GM19463 (cell line): ENCODE measurements around the gene C16orf54.
"Not testable (repeated sequence)": the region's sequence is repeated elsewhere in the genome, so short reads cannot be mapped to it uniquely, and the experiment has no call there.

Experiments used
- ATAC-seq: cut with Tn5 transposase; IDR thresholded peaks from one replicate; pipeline ENCODE4 v1.9.1; 2021; ENCODE audit warnings: mild to moderate bottlenecking, moderate library complexity; ENCODE audit not compliant: unreplicated experiment

Gene C16orf54

GRCh38 chr16:29743475-29743826 lies 2.3 kb downstream of the C16orf54 start:
- ATAC-seq = no peak

GRCh38 chr16:29742683-29743275 lies 3.0 kb downstream of the C16orf54 start:
- ATAC-seq = no peak

- not testable (repeated sequence) for ATAC-seq
Observed at GRCh38 chr16:29740630-29741015, 5.2 kb downstream of the C16orf54 start.

- ATAC-seq = not testable (repeated sequence)
Observed at GRCh38 chr16:29739927-29740629, 5.7 kb downstream of the C16orf54 start.

- ATAC-seq = no peak
Observed at GRCh38 chr16:29738514-29738913, 7.3 kb downstream of the C16orf54 start.

GRCh38 chr16:29737713-29738112 lies 8.1 kb downstream of the C16orf54 start:
- no peak for ATAC-seq

GRCh38 chr16:29736764-29737163 lies 9.0 kb downstream of the C16orf54 start:
- no peak for ATAC-seq

GRCh38 chr16:29736112-29736511 lies 9.7 kb downstream of the C16orf54 start:
- no peak for ATAC-seq

- no peak for ATAC-seq
Observed at GRCh38 chr16:29734786-29735185, 11.0 kb downstream of the C16orf54 start.

GRCh38 chr16:29731768-29732601 lies 13.8 kb downstream of the C16orf54 start:
- ATAC-seq = not testable (repeated sequence)

- ATAC-seq = no peak
Observed at GRCh38 chr16:29730649-29731048, 15.1 kb downstream of the C16orf54 start.

- ATAC-seq = no peak
Observed at GRCh38 chr16:29729116-29729521, 16.7 kb downstream of the C16orf54 start.

GRCh38 chr16:29727452-29727851 lies 18.3 kb downstream of the C16orf54 start:
- ATAC-seq = no peak

GRCh38 chr16:29726845-29727377 lies 18.9 kb downstream of the C16orf54 start:
- no peak for ATAC-seq

- not testable (repeated sequence) for ATAC-seq
Observed at GRCh38 chr16:29721167-29721879, 24.5 kb downstream of the C16orf54 start.

GRCh38 chr16:29720703-29721102 lies 25.1 kb downstream of the C16orf54 start:
- no peak for ATAC-seq

GRCh38 chr16:29719063-29719462 lies 26.7 kb downstream of the C16orf54 start:
- no peak for ATAC-seq

GRCh38 chr16:29717113-29717512 lies 28.7 kb downstream of the C16orf54 start:
- ATAC-seq = no peak

- ATAC-seq = no peak
Observed at GRCh38 chr16:29714972-29715371, 30.8 kb downstream of the C16orf54 start.

GRCh38 chr16:29714396-29714795 lies 31.4 kb downstream of the C16orf54 start:
- no peak for ATAC-seq

- no peak for ATAC-seq
Observed at GRCh38 chr16:29712809-29713208, 33.0 kb downstream of the C16orf54 start.
